H1 (cell line): ENCODE results near the gene RBP3. TPM values are rescaled to one million over a fixed set of nuclear protein-coding genes. Genes with fewer than 3 reads are reported as not detected.

Experiments used
- CTCF ChIA-PET: fragments of 300-600 bp; sonication (Branson Sonifier 250); formaldehyde crosslinking; loops from one replicate; lab custom pipeline; 2021; ENCODE audit not compliant: partially characterized antibody; lab: Charles Lee
- POLR2A ChIA-PET: fragments of 300-600 bp; sonication (Branson Sonifier 250); formaldehyde crosslinking; loops from one replicate; lab custom pipeline; 2021; ENCODE audit warnings: inconsistent platforms; ENCODE audit not compliant: partially characterized antibody; lab: Charles Lee
- DNase-seq, 2 experiments: peaks; one replicate each; pipeline versions ENCODE4 v3.0.0 to v3.0.0-alpha.2; 2010 to 2022; ENCODE audit warnings: low spot score in 2 of 2, low read depth in 1 of 2, mixed read lengths in 1 of 2
- FAIRE-seq: peaks from 2 replicates; lab custom pipeline; 2011; peaks lifted over from hg19 to GRCh38; lab: Jason Lieb, UNC
- H2AFZ ChIP-seq: 2 replicates; pipeline ENCODE4 v1.8.1; 2012; ENCODE audit warnings: low read length, inconsistent platforms
- H2AK5ac ChIP-seq: 2 replicates; pipeline ENCODE4 v1.6.1; 2013; ENCODE audit warnings: low read depth, low read length
- H2BK120ac ChIP-seq: replicated peaks from 2 replicates; pipeline ENCODE3; 2013; ENCODE audit warnings: low read depth, low read length, inconsistent platforms
- H2BK12ac ChIP-seq: 2 replicates; pipeline ENCODE4 v1.6.1; 2013; ENCODE audit warnings: low read depth, low read length
- H2BK15ac ChIP-seq: 2 replicates; pipeline ENCODE4 v1.6.1; 2013; ENCODE audit warnings: low read length
- H2BK20ac ChIP-seq: 2 replicates; pipeline ENCODE4 v1.6.1; 2013; ENCODE audit warnings: low read length
- H2BK5ac ChIP-seq: 2 replicates; pipeline ENCODE4 v1.6.1; 2013; ENCODE audit warnings: low read depth, low read length
- H3K14ac ChIP-seq: 2 replicates; pipeline ENCODE4 v1.6.1; 2013; ENCODE audit warnings: inconsistent platforms; ENCODE audit not compliant: insufficient read length
- H3K18ac ChIP-seq: 2 replicates; pipeline ENCODE4 v1.6.1; 2013; ENCODE audit warnings: low read length; ENCODE audit errors: extremely low read depth
- H3K23ac ChIP-seq: 2 replicates; pipeline ENCODE4 v1.6.1; 2013; ENCODE audit warnings: inconsistent platforms; ENCODE audit not compliant: insufficient read length
- H3K23me2 ChIP-seq: 2 replicates; pipeline ENCODE4 v1.6.1; 2013; ENCODE audit warnings: low read depth, low read length
- H3K27ac ChIP-seq: 2 replicates; pipeline ENCODE4 v1.6.1; 2011; ENCODE audit warnings: low read depth, low read length, inconsistent platforms
- H3K27me3 ChIP-seq, 4 experiments: replicated peaks in 1 of 4; 1 replicate in 1 of 4; 2 replicates in 3 of 4; pipeline versions ENCODE4 v1.6.1 to v1.8.1; 2011 to 2013; ENCODE audit warnings: low read length in 3 of 4, mild to moderate bottlenecking in 3 of 4, inconsistent platforms in 2 of 4, mixed read lengths in 2 of 4, moderate library complexity in 1 of 4; ENCODE audit not compliant: control insufficient read depth in 3 of 4, insufficient read depth in 3 of 4; ENCODE audit errors: extremely low read depth in 1 of 4
- H3K36me3 ChIP-seq, 4 experiments: 2 replicates each; pipeline versions ENCODE4 v1.6.1 to v1.8.1; 2011 to 2013; ENCODE audit warnings: mild to moderate bottlenecking in 4 of 4, low read length in 3 of 4, moderate library complexity in 2 of 4, control low read depth in 1 of 4, inconsistent platforms in 1 of 4; ENCODE audit not compliant: insufficient read depth in 4 of 4, control insufficient read depth in 2 of 4
- H3K4ac ChIP-seq: replicated peaks from 2 replicates; pipeline ENCODE3; 2013; ENCODE audit warnings: low read length, low read depth, mixed read lengths, inconsistent platforms; ENCODE audit not compliant: insufficient read length
- H3K4me1 ChIP-seq, 4 experiments: replicated peaks in 1 of 4; 1 replicate in 1 of 4; 2 replicates in 3 of 4; pipeline versions ENCODE4 v1.6.1 to v1.8.1; 2011 to 2013; ENCODE audit warnings: low read length in 3 of 4, inconsistent platforms in 2 of 4, mixed read lengths in 1 of 4; ENCODE audit not compliant: insufficient read depth in 4 of 4, control insufficient read depth in 3 of 4
- H3K4me2 ChIP-seq, 2 experiments: 2 replicates each; pipeline versions ENCODE4 v1.6.1 to v1.8.1; 2011 to 2013; ENCODE audit warnings: low read depth in 2 of 2, low read length in 2 of 2, control low read depth in 1 of 2, inconsistent platforms in 1 of 2, mild to moderate bottlenecking in 1 of 2; ENCODE audit not compliant: insufficient read depth in 1 of 2
- H3K4me3 ChIP-seq, 4 experiments: fragments of 200-600, 300-600 bp in 1 of 4; sonication (generic), shearing (Covaris generic), sonication (Bioruptor Twin) in 1 of 4; 2 replicates each; pipeline versions ENCODE4 v1.5.1 to v1.8.1; 2011 to 2016; ENCODE audit warnings: low read length in 4 of 4, low read depth in 3 of 4, control low read depth in 2 of 4, inconsistent platforms in 2 of 4, mild to moderate bottlenecking in 2 of 4, mixed read lengths in 1 of 4, moderate library complexity in 1 of 4; ENCODE audit not compliant: insufficient read depth in 2 of 4; ENCODE audit errors: extremely low read depth in 1 of 4
- H3K56ac ChIP-seq: replicated peaks from 2 replicates; pipeline ENCODE3; 2013; ENCODE audit warnings: low read depth, mild to moderate bottlenecking, mixed read lengths, low read length, inconsistent platforms; ENCODE audit not compliant: insufficient read length
- H3K79me1 ChIP-seq: 2 replicates; pipeline ENCODE4 v1.6.1; 2013; ENCODE audit warnings: low read depth, low read length, control low read depth
- H3K79me2 ChIP-seq, 2 experiments: 2 replicates each; pipeline versions ENCODE4 v1.6.1 to v1.8.1; 2012 to 2013; ENCODE audit warnings: low read length in 2 of 2, mild to moderate bottlenecking in 2 of 2, inconsistent platforms in 1 of 2; ENCODE audit not compliant: insufficient read depth in 2 of 2, control insufficient read depth in 1 of 2
- H3K9ac ChIP-seq, 4 experiments: replicated peaks in 1 of 4; 1 replicate in 1 of 4; 2 replicates in 3 of 4; pipeline versions ENCODE4 v1.6.1 to v1.8.1; 2011 to 2013; ENCODE audit warnings: low read depth in 3 of 4, low read length in 3 of 4, control low read depth in 2 of 4, mild to moderate bottlenecking in 2 of 4, moderate library complexity in 2 of 4, inconsistent platforms in 1 of 4; ENCODE audit errors: extremely low read depth in 1 of 4
- H3K9me3 ChIP-seq, 2 experiments: 2 replicates each; pipeline versions ENCODE4 v1.6.1 to v1.8.1; 2012 to 2013; ENCODE audit warnings: mild to moderate bottlenecking in 2 of 2, moderate library complexity in 2 of 2, control low read depth in 1 of 2, inconsistent platforms in 1 of 2, low read depth in 1 of 2, low read length in 1 of 2, mixed read lengths in 1 of 2; ENCODE audit not compliant: insufficient read depth in 2 of 2
- H4K20me1 ChIP-seq, 2 experiments: replicated peaks in 1 of 2; 2 replicates each; pipeline versions ENCODE3 to v1.8.1; 2011 to 2013; ENCODE audit warnings: inconsistent platforms in 2 of 2, low read length in 2 of 2, mild to moderate bottlenecking in 1 of 2; ENCODE audit not compliant: insufficient read depth in 2 of 2, control insufficient read depth in 1 of 2
- H4K5ac ChIP-seq: 2 replicates; pipeline ENCODE4 v1.6.1; 2013; ENCODE audit warnings: low read length, low read depth, mixed read lengths, inconsistent platforms; ENCODE audit not compliant: insufficient read length
- H4K8ac ChIP-seq: 2 replicates; pipeline ENCODE4 v1.8.0; 2013; ENCODE audit warnings: mild to moderate bottlenecking, moderate library complexity, low read length, inconsistent platforms; ENCODE audit not compliant: insufficient read depth; ENCODE audit errors: extremely low read depth
- H4K91ac ChIP-seq: replicated peaks from 2 replicates; pipeline ENCODE3; 2013; ENCODE audit warnings: low read length, mixed read lengths, inconsistent platforms; ENCODE audit not compliant: insufficient read length
- NANOG ChIP-seq: IDR thresholded peaks from 2 replicates; pipeline ENCODE4 v1.6.1; 2011; ENCODE audit warnings: low read length, low read depth, mild to moderate bottlenecking, inconsistent platforms; ENCODE audit not compliant: insufficient read depth, poor library complexity, severe bottlenecking
- RFX5 ChIP-seq: IDR thresholded peaks from 2 replicates; pipeline ENCODE4 v1.6.1; 2011; ENCODE audit warnings: low read depth, low read length, improper control_type of control experiment, borderline replicate concordance
- WGBS, 2 experiments: shearing (Covaris generic) in 1 of 2; methylation state at CpG; one replicate each; pipeline versions ENCODE4 v1.1.6 to v1.1.7; 2013 to 2015; ENCODE audit warnings: low lambda C conversion rate in 2 of 2, mixed read lengths in 2 of 2, inconsistent platforms in 1 of 2, low coverage in 1 of 2, missing lambda C conversion rate in 1 of 2; ENCODE audit not compliant: insufficient replicate concordance in 2 of 2, insufficient coverage in 1 of 2, insufficient read length in 1 of 2; ENCODE audit errors: extremely low coverage in 1 of 2, missing lambda C conversion rate in 1 of 2; 5-methylcytosine and 5-hydroxymethylcytosine counted together
- polyA plus RNA-seq, 7 experiments: library from polyadenylated mRNA; depleted of rRNA in 3 of 7; stranded (reverse) in 5 of 7; unstranded in 2 of 7; fragments of >200 nt in 5 of 7; fragments of 200-250 nt in 2 of 7; gene quantifications; 1 replicate in 5 of 7; 2 replicates in 1 of 7; 4 replicates in 1 of 7; pipeline versions ENCODE4 v1.2.1 to v1.2.3, GENCODE V29; 2011 to 2013; ENCODE audit warnings: missing spikeins in 2 of 7, mixed read lengths in 2 of 7
- total RNA-seq: library from RNA; stranded (reverse); fragmentation: NEBNext Ultra II Directional; extraction: Animal tissue kit (Norgen Biotek cat#: 25700); gene quantifications from 2 replicates; pipeline ENCODE4 v1.2.1, GENCODE V29; 2021

The RBP3 gene
- total and polyA plus RNA-seq, 2 of the 8 experiments (the other 6 are each of a cell fraction or from before 2014, with no cell fraction given): not detected

GRCh38 chr10:47406548-47406869 is 58.3 kb downstream of the RBP3 start:
- Histone ChIP-seq H4K91ac (no peak overlapping the region), H2BK20ac (no peak overlapping the region), H4K5ac (no peak overlapping the region), H3K9me3 (no peaks in the 10 kb centered on the region), H3K79me2 (no peaks in the 10 kb centered on the region), H3K18ac (no peak overlapping the region), H2BK5ac (no peak overlapping the region), H3K23ac (no peak overlapping the region), H2AK5ac (no peak overlapping the region), H2BK120ac (no peak overlapping the region), H3K4me2 (no peak overlapping the region), H2BK12ac (no peak overlapping the region)
- TF ChIP-seq RFX5: no peak
- TF ChIP-seq NANOG: no peak
- TF ChIP-seq, all 59 proteins: peak for 0
- Histone ChIP-seq H3K27ac (no peak overlapping the region), H4K8ac (no peak overlapping the region), H4K20me1 (peaks cover 0 to 3% of the 10 kb centered on the region in 2 experiments), H3K56ac (no peak overlapping the region), H3K9ac (no peak overlapping the region), H3K4me1 (peaks cover 7 to 27% (median 20%) of the 10 kb centered on the region in 4 experiments), H3K27me3 (no peaks in the 10 kb centered on the region), H3K4ac (no peak overlapping the region), H3K79me1 (no peaks in the 10 kb centered on the region), H3K4me3 (no peak overlapping the region), H2AFZ (no peak overlapping the region), H3K36me3 (no peaks in the 10 kb centered on the region), H3K14ac (no peak overlapping the region), H2BK15ac (no peak overlapping the region), H3K23me2 (peaks cover 4% of the 10 kb centered on the region; the same call in 1 of the 2 replicates)
- CTCF ChIA-PET: interaction anchor here (0.6 to 4.2 kb wide), 3 partner anchors 10 to 52 kb away, joined by 3 to 15 read pairs (median 4); no protein-coding TSS in a partner anchor
- 82% methylated on average over 4 of the region's 4 CpGs; no CpG with 5 or more reads in 1 of the 2 experiments for WGBS, 2 experiments
- no peak for DNase-seq
- POLR2A ChIA-PET: no interaction called here
- no peak for FAIRE-seq
